Cortex of kidney (tissue), 1 donor: ENCODE results near the gene RCSD1.

Experiments used
- DNase-seq: peaks from one replicate; lab custom pipeline; 2025; lab: John Stamatoyannopoulos, UW

The RCSD1 gene

DNA sequence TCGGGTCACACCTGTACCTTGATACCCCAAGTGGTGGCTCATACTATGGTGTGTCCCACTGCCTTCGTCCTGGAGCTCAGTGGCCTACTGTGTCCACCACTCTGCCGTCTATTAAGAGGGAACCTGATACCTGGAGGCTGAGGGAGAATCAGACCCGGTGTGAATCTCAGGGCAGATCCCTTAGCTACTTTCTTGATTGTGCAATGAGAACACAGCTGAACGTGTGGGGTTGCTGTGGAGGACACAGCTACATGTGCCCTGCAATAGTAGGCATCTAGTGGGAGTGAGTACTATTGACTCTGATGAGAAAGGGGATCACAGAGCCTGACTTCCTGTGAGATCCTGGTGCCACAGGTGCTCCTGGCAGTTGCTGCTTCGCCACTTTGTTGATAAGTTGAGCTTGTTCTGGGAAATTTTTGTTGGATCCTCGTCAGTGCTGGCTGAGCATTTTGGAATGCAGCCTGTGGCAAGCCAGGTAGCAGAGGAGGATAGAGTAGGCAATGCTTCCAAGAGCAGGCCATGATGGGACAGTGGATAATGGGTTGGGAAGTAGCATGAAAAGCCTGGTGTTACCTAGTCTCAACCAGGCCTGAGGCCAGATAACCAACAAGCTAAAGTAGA, 63.5 kb downstream of the RCSD1 start:
- DNase-seq, result no peak

DNA sequence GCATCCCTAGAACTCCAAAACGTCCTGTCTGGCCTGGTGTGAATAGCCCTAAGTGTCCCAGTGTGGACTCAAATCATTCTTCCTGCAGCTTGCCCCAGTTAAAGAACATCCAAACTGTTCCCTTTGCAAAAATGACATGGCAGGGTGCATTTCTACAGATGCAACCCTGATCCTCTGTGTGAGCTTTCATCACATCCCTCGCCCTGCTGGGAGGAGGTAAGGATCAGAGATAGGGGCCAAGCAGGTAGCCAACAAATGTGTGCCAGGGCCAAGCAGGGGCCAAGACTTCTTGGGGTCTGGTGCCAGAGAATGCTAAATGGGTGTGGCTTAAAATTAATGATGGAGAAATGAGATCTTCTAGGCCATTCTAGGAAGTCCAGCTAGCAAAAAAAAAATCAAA, 64.7 kb downstream of the RCSD1 start:
- DNase-seq, result no peak

DNA sequence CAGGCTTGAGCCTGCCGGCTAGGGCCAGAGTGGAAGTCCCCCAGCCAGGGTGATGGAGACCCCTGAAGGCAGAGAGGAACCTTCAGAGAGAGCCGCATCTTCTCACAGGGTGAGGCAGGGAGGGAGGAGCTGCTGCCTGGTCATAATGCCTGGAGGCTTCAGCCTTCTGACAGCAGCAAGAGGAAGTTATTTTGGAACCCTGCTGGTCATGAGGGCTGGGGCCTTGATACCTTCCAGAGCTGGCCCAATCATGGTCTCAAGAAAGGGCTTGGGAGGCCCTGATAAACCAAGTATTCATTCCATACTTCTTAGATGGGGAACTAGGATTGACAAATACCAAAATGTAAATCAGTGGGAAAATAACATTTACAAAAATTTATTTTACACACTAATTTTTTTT, 65.1 kb downstream of the RCSD1 start:
- no peak for DNase-seq

DNA sequence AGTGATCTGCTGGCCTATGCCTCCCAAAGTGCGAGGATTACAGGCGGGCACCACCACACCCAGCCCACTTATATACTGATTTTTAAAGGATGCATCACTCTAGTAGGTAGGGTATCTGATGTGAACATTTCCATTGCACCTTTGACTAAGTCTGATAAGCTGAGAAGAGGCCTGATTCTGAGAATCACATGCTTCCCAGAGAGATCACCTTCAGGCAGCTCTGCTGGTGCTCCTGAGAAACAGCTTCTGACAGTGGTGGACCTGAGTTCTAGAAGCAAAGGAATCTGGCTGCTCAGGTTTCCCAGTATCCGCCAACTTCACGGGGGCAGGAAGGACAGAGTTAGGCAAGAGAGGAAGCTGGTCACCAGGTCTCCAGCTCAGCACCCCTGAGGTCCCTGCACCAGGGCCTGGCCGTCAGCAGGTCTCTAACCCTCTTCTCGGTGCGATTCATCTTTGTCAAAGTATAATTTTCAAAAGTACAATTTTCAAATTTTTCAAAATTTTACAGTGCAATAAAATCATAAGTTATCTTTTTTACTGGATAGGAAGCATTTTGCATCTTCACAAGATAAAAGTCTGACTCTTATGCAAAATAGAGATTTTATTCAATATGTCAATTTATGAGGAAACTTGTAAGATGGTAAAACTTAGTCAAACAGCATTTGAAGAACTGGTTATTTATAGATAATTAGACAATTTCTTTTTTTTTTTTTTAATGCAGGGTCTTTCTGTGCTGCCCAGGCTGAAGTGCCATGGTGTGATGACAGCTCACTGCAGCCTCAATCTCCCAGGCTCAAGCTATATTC, 65.9 kb downstream of the RCSD1 start:
- no peak for DNase-seq

DNA sequence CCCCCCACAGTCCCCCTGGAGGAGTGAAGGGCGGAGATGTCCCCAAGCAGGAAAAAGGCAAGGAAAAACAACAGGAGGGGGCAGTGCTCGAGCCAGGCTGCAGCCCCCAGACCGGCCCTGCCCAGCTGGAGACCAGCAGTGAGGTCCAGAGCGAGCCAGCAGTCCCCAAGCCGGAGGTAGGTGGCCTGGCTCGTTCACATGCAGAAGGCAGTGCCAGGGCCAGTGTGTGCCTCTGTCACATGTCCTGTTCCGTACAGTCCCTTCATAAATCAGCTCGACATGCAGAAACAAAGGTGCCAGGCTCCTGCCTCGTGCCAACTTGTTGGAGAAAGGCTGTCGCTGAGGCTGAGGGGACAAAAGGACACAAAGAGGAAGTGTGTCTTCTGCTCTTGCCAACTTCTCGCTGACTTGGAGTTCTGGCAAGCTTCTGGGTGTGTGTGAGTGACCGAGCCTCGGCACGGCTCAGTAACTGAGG, 67.7 kb downstream of the RCSD1 start:
- no peak for DNase-seq

DNA sequence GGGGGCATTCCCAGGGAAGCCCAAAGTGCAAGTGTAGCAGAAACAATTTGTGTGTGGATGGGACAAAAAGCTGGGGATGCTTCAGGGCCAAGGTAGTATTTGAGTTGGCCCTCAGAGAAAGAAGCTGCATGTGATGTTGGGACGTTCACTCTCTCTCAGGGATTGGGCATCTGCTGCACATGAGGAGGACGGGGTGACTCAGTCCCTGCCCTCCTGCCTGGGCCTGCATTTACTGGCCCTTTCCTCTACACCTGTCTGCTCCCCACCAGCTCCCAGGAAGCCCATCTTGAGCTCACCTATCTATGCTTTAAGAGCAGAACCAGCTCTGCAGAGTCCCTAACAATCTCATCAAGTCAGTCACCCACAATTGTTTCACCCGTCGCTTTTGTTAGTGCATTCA, 68.3 kb downstream of the RCSD1 start:
- no peak for DNase-seq

DNA sequence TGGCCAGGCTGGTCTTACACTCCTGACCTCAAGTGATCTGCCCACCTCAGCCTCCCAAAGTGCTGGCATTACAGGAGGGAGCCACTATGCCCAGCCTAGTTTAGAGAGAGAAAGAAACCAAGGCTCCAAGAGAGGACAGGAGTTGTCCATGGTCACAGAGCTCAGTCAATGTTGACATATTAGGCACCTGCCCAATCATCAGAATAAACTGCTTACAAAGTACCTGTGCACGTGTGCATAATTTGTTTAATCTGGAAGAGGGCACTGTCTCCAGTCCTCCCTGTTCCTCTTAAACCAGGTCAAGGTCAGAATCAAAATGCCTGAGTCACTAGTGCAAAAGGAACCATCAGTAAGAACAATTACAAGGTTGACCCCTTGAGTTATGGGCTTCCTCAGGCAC, 71.5 kb downstream of the RCSD1 start:
- no peak for DNase-seq

DNA sequence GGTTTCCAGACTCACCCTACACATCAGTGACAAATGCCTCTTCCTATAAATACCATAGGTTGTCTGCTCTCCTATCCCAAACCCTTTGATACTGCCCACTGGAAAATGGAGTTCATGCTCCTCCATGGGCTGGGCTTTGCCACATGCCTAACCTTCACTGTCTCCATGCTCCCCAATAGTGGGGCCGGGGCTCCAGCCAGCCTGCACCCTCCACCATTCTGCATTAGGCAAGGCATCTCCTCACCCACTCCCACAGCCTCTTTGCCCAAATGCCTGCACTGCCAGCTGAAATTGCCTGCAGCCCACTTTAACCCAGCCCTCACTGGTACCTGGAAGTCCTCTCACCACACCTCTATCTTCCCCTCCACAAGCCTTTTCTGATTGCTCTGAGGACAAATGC, 73.5 kb downstream of the RCSD1 start:
- no peak for DNase-seq

DNA sequence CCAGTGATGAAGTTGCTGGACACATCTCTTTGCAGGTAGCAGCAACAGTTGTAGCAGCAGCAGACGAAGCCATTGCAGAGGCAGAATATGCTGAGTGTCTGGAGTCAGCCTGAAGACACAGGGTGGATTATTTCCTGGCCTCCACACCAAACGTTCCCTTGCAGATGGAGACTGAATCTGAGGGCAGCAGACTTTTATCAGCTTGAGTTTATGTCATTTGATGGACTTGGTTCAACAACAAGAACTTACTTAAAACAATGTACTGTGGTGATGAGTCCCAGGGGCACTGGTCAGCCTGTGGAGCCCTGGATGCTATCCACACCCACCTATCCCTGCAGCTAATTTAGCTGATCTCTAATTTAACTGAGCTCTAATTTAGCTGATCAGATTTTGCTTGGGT, 74.7 kb downstream of the RCSD1 start:
- DNase-seq, result no peak

DNA sequence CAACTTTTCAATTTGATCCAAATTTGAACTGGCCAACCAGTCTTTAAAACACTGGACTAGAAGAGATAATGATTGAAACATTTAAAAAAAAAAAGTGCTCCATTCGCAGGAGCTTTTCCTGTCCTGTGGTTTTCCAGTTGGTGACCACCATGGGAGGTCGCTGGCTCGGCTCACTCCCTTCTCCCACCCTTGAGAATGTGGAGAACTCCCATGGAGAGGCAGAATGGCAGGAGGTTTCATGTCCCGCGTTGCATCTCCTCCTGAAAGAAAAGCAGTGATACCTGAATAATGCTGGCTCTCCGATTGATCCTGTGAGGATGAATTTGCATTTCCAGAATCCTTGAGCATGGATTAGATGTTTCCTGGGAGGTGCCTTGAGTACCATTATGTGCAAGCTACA, 75.2 kb downstream of the RCSD1 start:
- no peak for DNase-seq

DNA sequence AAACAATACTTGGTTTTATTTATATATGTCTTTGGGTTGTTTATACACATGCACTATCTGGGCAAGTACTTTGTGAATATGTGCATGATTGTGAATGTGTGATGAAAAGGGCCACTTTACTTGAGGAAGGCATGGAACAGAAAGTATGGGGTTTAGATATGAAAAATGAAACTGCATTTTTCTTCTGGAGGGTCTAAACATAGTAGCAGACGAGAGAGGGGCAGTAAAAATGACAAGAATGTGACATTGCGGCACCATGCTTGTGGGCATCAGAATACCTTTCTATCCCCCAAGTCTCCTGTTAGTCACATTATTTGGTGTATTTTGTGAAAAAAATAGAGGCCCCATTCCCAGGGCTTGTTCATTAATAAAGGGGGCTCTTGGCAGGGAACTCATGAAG, 76.3 kb downstream of the RCSD1 start:
- DNase-seq, result no peak

DNA sequence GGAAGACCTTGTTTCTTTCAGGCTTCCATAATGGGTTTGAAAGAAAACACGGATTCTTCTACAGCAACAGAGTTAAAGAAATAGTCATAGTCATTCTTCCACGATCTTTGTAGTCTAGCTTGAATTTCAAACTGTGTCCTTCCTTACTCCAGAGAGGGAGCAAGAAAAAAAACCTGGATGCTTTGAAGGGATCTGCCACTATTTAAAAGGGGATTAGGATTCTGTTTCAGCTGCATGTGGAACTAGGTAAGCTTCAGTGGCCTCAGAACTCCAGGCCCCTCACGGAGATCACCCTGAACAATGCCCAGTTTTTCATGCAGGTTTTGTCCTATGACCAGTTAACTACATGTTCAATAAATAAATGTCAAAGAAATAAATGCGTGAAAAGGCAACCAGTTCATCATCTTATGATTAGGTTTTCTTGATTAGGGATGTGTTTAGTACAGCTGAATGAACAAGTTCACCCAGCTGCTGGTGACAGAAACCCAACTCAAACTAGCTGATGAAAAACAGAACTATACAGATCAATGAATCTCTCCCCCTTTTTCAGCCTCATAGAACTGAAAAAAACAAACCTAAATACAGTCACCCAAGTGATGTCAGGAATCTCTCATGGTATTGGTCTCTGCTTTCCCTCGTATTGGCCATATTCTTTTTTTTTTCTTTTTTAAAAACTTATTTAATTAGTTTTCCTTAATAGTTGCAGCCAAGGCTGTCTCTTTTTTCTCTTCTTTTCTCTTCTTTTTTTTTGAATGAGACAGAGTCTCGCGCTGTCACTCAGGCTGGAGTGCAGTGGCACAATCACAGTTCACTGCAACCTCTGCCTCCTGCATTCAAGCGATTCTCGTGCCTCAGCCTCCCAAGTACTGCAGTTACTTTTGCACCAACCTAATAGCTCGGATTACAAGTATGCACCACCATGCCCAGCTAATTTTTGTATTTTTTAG, 77.2 kb downstream of the RCSD1 start:
- DNase-seq, result no peak

DNA sequence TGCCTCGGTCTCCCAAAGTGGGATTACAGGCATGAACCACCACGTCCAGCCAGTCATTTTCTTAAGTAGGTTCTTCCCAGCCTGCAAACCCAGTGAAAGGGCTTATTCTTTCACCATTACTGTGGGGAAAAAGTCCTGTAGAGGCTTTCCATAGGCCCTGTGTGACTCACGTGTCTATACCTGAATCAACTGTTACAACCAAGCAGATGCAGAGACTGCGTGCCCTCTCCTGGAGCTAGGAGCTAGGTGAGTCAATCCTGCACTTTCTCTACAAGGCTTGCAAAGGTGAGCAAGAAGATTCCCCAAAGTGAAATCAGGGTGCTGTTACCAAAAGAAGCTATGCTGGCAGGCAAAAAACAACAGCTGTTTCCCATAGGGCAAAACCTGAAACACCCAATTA, 77.9 kb downstream of the RCSD1 start:
- DNase-seq, result no peak

DNA sequence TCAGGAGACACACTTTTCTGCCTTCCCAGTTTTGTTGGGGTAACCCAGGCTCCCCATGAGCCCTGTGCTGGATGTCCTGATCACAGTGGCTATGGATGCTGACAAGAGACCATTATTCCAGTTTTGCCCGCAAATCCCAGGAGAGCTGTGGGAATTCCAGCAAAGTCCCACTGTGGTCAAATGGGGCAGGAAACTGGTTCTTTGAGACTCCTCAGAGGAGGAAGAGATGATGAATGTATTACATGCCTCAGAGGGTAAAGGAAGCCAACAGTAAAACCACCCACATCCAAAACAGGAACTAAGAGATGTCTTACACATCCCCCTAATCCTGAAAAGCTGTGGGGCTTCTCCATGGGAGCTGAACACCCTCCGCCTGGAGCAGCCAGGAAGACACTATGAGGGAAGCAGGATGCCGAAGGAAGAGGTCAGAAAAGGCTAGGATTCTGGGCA, 78.9 kb downstream of the RCSD1 start:
- DNase-seq, result no peak

DNA sequence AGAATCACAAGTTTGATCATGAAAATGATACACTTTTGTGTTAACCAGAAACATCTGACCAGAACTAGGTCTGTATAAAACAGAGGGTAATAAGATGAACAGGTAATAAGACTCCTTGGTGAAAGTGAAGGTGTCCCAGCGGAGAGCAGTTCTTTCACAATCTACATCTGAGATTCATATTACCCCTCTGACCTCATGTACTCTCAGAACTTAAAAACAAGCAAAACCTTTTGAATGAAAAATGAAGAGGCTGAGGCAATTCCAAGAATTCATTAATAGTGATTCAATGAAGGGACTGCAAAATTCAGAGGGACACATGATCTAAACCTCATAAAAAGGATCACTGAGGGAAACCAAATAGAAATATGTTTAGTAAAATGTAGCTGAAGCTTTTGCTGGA, 80.8 kb downstream of the RCSD1 start:
- DNase-seq, result no peak

DNA sequence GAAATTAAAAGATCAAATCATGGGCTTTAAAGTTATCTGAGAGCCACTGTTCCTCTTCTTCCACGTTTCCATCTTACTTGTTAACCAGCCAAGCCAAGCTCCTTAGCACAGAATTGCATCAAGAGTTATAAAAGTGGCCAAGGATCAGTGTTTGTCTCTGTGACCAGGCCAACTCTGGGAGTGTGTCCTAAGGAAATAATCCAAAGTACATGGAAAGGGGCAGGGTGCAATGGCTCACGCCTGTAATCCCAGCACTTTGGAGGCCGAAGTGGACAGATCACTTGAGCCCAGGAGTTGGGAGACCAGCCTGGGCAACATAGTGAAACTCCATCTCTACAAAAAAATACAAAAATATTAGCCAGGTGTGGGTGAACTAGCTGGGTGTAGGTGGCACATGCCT, 81.8 kb downstream of the RCSD1 start:
- DNase-seq, result no peak

DNA sequence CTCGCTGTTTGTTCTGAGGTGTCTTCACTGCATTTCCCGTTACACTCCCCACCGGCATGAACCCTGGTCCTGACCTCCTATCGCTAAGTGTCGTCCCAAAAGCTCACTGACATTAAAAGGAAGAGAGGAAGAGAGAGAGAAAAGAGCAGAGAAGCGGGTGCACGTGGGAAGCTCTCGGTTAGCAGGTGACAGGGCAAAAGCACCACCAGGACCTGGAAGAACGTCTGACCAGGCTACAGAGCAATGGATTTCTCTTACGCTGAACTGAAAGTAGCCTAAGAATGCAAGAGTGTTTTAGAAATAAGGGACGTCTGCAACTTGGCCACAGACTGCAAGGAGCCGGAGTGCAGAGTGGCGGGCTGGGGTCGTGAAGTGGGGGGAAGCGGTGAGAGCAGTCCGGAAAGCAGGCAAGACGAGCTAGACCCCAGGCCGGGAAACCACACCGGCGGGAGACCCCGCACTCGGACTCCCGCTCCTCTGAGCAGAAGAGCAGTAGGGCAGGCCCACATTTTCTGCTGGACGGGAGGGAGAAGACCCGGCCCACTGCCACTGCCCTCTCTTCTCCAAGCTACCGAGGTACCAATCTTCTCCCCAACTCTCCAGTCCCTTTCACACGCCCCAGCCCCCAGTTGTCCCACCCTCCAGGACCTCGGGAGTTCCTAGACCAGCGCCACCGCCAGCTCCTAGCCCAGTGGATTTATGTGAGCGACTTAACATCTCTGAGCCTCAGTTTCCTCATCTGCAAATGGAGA, 83.5 kb downstream of the RCSD1 start:
- DNase-seq, result no peak

DNA sequence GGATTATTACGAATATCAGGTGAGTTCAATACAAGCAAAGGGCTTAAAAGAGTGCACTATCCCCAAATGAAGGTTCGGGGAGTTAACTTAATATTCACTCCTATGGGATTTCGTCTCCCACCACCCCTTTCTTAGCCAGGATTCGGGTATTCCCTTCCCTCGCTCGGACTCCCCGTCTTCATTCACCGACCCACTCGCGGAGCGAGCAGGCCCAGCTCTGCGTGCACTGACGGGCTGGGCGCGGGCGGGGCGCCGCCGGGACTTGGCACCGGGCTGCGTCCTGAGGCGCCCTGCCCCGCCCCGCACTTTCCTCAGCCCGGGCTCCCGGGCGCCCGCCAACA, 84.0 kb downstream of the RCSD1 start:
- DNase-seq, result no peak

DNA sequence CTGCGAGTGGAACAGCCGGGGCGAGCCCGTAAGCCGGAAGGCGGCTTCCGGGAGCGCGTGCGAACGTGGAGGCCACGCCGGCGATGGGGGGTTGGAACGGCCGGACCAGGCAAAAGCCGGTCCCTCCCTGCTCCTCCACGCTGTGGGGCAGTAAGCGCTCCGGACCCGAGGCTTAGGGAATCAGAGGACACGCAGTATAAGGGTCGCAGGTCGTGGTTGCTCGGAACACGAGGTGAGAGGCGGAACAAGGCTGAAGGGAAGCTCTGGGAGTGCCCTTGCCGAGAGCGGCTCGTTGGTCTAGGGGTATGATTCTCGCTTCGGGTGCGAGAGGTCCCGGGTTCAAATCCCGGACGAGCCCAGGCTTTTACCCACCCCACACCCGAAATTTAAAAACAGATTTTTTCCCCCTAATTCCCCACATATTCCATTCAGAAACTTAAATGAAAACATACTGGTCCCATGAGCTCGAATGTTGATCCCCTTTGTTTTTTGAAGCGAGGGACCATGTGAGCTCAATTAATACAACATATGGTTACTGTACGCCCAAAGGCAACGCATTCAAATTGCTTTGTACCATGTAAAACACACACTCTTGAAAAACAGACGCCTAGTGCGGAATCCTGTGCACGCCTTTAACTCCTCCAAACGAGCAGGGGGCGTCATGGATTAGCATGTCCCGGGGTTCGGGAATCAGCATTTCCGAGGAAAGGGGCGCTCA, 84.6 kb downstream of the RCSD1 start:
- DNase-seq, result no peak

DNA sequence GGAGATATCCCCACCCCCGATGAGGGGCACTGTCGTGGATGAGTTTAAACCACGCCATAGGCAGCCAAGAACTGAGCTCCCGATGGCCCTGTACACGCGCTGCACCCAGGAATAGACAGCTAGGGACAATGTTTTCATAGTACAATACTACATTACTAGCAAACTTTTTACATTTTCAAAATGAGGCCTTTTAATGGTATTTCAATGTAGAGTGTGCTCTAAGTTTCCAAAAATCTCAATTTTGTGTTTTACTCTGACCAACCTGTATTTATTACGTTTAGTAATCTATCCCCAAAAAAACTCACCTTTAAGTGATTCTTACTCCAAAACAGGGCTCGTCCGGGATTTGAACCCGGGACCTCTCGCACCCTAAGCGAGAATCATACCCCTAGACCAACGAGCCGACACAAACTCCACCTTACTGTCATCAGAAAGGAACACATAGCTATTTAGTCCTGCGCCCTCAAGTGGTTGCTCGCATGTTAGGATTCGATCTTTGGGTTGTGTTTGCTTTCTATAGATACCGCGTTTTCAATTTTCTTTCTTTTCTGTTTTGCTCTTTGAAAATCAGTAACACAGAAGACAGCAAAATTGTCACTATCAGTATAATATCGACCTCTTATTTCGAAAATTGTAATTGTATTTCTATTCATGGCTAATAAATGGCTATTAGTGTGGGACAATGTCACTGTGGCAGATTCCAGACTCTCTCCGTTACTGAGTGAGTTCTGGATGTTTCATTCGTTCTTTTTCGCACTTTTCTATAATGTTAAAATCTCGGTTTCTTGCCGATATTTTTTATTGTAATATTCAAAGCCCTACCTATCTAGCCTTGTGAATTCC, 85.3 kb downstream of the RCSD1 start:
- DNase-seq, result no peak

DNA sequence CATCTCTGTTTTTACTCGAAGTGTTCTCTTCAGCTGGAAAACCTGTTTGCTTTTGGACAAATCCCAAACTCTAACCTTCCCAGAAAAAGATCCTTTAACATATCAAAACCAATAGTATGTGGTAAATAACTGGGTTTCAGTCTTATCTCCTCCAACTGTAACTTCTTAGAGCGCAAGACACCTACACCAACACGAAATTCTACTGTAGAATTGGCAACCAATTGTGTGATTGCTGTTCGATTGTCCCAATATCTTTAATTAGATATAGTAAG, 85.9 kb downstream of the RCSD1 start:
- no peak for DNase-seq
